Measurements from ENCODE around the gene UPK1A.

UPK1A gene

DNA sequence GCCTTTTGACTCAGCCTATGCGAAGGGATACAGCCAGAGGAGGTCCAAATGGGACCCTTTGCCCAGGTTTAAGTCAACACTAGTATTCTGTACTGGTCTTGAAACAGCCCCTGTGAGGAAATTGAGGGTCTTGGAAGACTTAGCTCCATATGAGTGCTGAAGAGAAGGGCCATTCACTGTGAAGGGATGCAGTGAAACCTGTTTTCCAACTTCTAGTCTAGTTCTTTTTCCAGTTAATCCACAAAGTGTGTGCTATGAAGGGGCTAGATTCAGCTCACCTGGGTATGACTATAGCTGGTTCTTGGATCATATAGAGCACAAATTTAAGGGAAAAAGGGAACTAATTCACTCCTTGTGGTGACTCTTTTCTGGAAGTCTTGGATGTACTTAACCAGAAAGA is 42.1 kb downstream of the UPK1A start:
- TF ChIP-seq CTCF (IDR thresholded peaks at IDR 0.05; ENCODE audit: poor library complexity, severe bottlenecking): no peak
- ATAC-seq (ENCODE audit: low read depth): no peak
- DNase-seq (ENCODE audit: low spot score): no peak
- H3K27me3 ChIP-seq (ENCODE audit: insufficient read depth, poor library complexity, severe bottlenecking): no peaks in the 10 kb centered on the region
- no peaks in the 10 kb centered on the region for H3K36me3 ChIP-seq (ENCODE audit: low read depth)
- H3K4me1 ChIP-seq (ENCODE audit: insufficient read depth, poor library complexity, severe bottlenecking): no peaks in the 10 kb centered on the region
- no peak overlapping the region for H3K4me3 ChIP-seq (ENCODE audit: severe bottlenecking)
- no peak overlapping the region for H3K27ac ChIP-seq (ENCODE audit: poor library complexity, severe bottlenecking)
- H3K9me3 ChIP-seq (ENCODE audit: severe bottlenecking): no peaks in the 10 kb centered on the region

DNA sequence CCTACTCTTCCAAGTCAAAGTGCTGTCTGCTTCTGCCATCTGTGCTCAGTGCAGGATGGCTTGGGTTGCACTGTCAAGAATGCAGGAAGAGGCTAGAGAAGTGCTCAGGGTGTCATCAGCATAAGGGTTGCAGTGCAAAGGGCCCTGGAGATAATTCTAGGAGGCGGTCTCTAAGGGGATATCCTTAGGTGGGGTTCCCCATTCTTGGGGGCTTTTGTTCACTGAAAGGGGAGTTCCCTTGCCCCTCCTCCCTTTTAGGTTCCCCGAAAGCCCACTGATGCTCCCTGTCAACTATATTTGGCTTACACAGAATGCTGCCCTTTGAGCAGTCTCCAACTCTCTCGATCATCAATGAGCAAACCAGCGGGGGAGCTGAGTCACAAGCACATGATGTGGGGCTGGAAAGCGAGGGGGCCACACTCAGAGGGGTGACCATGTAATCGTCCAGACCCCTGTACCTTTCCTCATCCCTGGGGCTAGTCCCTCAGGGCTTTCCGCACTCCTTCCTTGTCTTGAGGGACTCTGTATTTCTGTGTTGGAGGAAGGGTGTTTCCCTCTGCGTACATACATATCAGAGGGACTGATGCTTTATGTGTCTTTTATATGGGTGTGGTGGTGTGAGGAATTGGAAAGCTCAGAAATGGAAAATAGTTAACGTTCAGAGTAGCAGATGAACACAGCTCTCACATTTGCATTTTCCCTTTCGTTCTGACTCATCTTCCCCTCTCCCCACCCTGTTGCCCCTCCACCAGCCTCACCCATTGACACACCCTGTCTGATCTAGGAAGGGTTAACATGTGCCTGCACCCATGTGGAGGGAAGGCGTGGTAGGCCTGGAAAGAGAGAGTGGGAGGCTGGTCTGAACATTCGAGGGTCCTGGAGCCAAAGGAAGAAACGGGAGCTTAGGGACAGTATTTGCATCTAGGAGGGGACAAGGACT is 44.7 kb downstream of the UPK1A start:
- Histone ChIP-seq H3K4me1 (ENCODE audit: insufficient read depth, poor library complexity, severe bottlenecking) (no peaks in the 10 kb centered on the region), H3K27me3 (ENCODE audit: insufficient read depth, poor library complexity, severe bottlenecking) (no peaks in the 10 kb centered on the region), H3K9me3 (ENCODE audit: severe bottlenecking) (no peaks in the 10 kb centered on the region), H3K27ac (ENCODE audit: poor library complexity, severe bottlenecking) (no peak overlapping the region), H3K4me3 (ENCODE audit: severe bottlenecking) (no peak overlapping the region), H3K36me3 (ENCODE audit: low read depth) (no peaks in the 10 kb centered on the region)
- ATAC-seq (ENCODE audit: low read depth) (no peak), DNase-seq (ENCODE audit: low spot score) (no peak)
- TF ChIP-seq CTCF (IDR thresholded peaks at IDR 0.05; ENCODE audit: poor library complexity, severe bottlenecking): no peak

DNA sequence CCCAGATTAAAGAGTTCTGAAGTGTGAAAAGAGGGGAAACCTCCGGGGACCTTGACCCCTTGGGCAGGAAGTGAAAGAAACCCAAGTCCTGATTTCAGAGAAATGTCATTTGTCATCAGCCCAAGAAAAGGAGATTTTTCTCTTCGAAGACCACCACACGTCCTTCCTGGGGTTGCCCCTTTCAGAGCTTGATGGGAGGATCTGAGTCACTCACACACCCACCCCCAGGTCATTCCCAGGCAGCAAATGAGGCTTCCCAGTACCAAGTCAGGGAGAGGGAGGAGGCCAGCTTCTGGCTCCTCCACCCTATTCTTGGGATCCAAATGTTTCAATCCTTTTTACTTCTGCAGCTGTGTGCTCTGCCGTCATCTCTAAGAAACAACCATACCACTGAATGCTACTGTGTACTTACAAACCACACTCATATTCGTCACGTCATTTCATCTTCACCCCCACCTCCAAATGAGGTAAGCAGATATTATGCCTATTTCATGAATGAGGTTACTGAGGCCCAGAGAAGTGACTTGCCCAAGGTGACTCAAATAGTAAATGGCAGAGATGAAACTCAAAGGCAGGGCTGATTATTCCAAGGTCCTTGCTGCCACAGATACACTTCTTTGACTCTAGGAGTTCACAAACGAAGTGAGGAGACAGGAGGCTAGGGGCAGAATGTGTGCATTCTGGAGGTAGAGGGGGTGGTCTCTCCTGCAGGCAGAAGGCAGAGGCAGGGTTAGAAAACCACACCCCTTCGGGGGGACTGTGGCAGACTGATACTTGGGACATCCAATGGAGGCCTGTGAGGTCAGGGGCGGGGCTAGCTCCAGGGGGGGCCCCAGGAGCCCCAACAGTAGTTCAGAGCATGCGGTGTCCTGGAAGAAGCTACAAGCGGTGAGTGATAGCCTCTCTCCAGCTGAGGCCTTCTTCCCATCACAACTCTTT is 46.5 kb downstream of the UPK1A start:
- Histone ChIP-seq H3K27me3 (ENCODE audit: insufficient read depth, poor library complexity, severe bottlenecking) (no peaks in the 10 kb centered on the region), H3K4me3 (ENCODE audit: severe bottlenecking) (no peak overlapping the region), H3K4me1 (ENCODE audit: insufficient read depth, poor library complexity, severe bottlenecking) (no peaks in the 10 kb centered on the region), H3K27ac (ENCODE audit: poor library complexity, severe bottlenecking) (no peak overlapping the region), H3K36me3 (ENCODE audit: low read depth) (no peaks in the 10 kb centered on the region), H3K9me3 (ENCODE audit: severe bottlenecking) (no peaks in the 10 kb centered on the region)
- TF ChIP-seq CTCF (IDR thresholded peaks at IDR 0.05; ENCODE audit: poor library complexity, severe bottlenecking): no peak
- ATAC-seq (ENCODE audit: low read depth) (no peak), DNase-seq (ENCODE audit: low spot score) (no peak)

DNA sequence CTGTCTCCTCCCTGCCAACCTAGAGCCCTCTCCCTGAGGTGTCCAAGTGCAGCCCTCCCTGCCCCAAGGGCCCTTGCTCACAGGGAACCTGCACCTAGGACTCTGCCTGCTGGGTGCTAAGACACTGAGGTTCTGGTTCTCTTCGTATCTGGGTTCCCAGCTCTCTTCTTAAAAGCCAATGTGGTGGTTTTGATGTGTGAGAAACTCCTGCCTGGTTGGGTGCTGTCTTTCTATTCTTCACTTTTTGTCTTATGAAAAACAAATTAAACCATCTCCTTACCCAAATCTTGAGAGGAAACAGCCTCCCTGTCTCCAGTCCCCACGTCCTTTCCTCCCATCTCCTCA is 47.2 kb downstream of the UPK1A start:
- DNase-seq (ENCODE audit: low spot score): no peak
- H3K27ac ChIP-seq (ENCODE audit: poor library complexity, severe bottlenecking): no peak overlapping the region
- TF ChIP-seq CTCF (IDR thresholded peaks at IDR 0.05; ENCODE audit: poor library complexity, severe bottlenecking): no peak
- no peak overlapping the region for H3K4me3 ChIP-seq (ENCODE audit: severe bottlenecking)
- H3K36me3 ChIP-seq (ENCODE audit: low read depth): no peaks in the 10 kb centered on the region
- ATAC-seq (ENCODE audit: low read depth): no peak
- H3K9me3 ChIP-seq (ENCODE audit: severe bottlenecking): no peaks in the 10 kb centered on the region
- no peaks in the 10 kb centered on the region for H3K27me3 ChIP-seq (ENCODE audit: insufficient read depth, poor library complexity, severe bottlenecking)
- no peaks in the 10 kb centered on the region for H3K4me1 ChIP-seq (ENCODE audit: insufficient read depth, poor library complexity, severe bottlenecking)
